GM20431 (cell line): ENCODE measurements around the gene CCDC154.

Experiments
- in situ Hi-C: fragments of 300-500 bp; cut with MseI, MboI; formaldehyde crosslinking; loops from one replicate; pipeline ENCODE4 v1.15.0; 2020; ENCODE audit warnings: low sequenced_read_pairs; ENCODE audit not compliant: unreplicated experiment

Gene CCDC154

GRCh38 chr16:1426734-1427471 lies 17.5 kb downstream of the CCDC154 start:
- in situ Hi-C loops = no loop called here

- in situ Hi-C loops = no loop called here
These were observed 18.6 kb downstream of the CCDC154 start for GRCh38 chr16:1425616-1426370.

- in situ Hi-C loops = no loop called here
These were observed 20.3 kb downstream of the CCDC154 start for GRCh38 chr16:1424028-1424427.

- in situ Hi-C loops = no loop called here
These were observed 22.3 kb downstream of the CCDC154 start for GRCh38 chr16:1422076-1422475.

- in situ Hi-C loops = no loop called here
These were observed 24.2 kb downstream of the CCDC154 start for GRCh38 chr16:1420111-1420539.

- in situ Hi-C loops = no loop called here
These were observed 27.8 kb downstream of the CCDC154 start for GRCh38 chr16:1416521-1416941.

GRCh38 chr16:1414532-1415260 lies 29.7 kb downstream of the CCDC154 start, which contains the start of gene UNKL:
Gene UNKL (minus strand): TSS chr16:1414704. CDS start chr16:1414691, 13 bp downstream.
- in situ Hi-C loops = no loop called here

GRCh38 chr16:1413684-1414531 lies 30.4 kb downstream of the CCDC154 start:
- in situ Hi-C loops = no loop called here

- in situ Hi-C loops = no loop called here
These were observed 31.5 kb downstream of the CCDC154 start for GRCh38 chr16:1412847-1413246.

- in situ Hi-C loops = no loop called here
These were observed 36.1 kb downstream of the CCDC154 start for GRCh38 chr16:1408171-1408837.

- in situ Hi-C loops = no loop called here
These were observed 36.6 kb downstream of the CCDC154 start for GRCh38 chr16:1407753-1408152.

GRCh38 chr16:1403733-1404132 lies 40.6 kb downstream of the CCDC154 start:
- in situ Hi-C loops = no loop called here

- in situ Hi-C loops = no loop called here
These were observed 41.3 kb downstream of the CCDC154 start for GRCh38 chr16:1403036-1403435.

- in situ Hi-C loops = no loop called here
These were observed 42.6 kb downstream of the CCDC154 start for GRCh38 chr16:1401758-1402154.

- in situ Hi-C loops = no loop called here
These were observed 43.1 kb downstream of the CCDC154 start for GRCh38 chr16:1401061-1401757.

- in situ Hi-C loops = no loop called here
These were observed 45.4 kb downstream of the CCDC154 start for GRCh38 chr16:1398826-1399581.

GRCh38 chr16:1398351-1398750 lies 46.0 kb downstream of the CCDC154 start:
- in situ Hi-C loops = no loop called here

GRCh38 chr16:1397779-1398178 lies 46.6 kb downstream of the CCDC154 start:
- in situ Hi-C loops = no loop called here
